HG03342 (cell line): ENCODE results near the gene CPN2.

ENCODE experiments used
- ATAC-seq: cut with Tn5 transposase; IDR thresholded peaks from one replicate; pipeline ENCODE4 v1.9.1; 2021; ENCODE audit warnings: mild to moderate bottlenecking, moderate library complexity; ENCODE audit not compliant: unreplicated experiment

CPN2 gene

GRCh38 chr3:194314388-194315068, 36.6 kb downstream of the CPN2 start:
- ATAC-seq = no peak

GRCh38 chr3:194313560-194314387, 37.4 kb downstream of the CPN2 start:
- ATAC-seq = no peak

GRCh38 chr3:194312743-194313281, 38.3 kb downstream of the CPN2 start:
- ATAC-seq = no peak

- no peak for ATAC-seq
These were observed 38.9 kb downstream of the CPN2 start for GRCh38 chr3:194312186-194312742.

GRCh38 chr3:194311000-194311399, 40.1 kb downstream of the CPN2 start:
- ATAC-seq = no peak

- ATAC-seq = no peak
These were observed 40.9 kb downstream of the CPN2 start for GRCh38 chr3:194310060-194310835.

- no peak for ATAC-seq
These were observed 42.3 kb downstream of the CPN2 start for GRCh38 chr3:194308601-194309449.

- ATAC-seq = no peak
These were observed 43.3 kb downstream of the CPN2 start for GRCh38 chr3:194307849-194308248.

GRCh38 chr3:194306771-194307640, 44.1 kb downstream of the CPN2 start:
- peak; percentile 48 for ATAC-seq

GRCh38 chr3:194306109-194306686, 44.9 kb downstream of the CPN2 start:
- ATAC-seq = peak; percentile 37

- ATAC-seq = no peak
These were observed 45.6 kb downstream of the CPN2 start for GRCh38 chr3:194305356-194306108.

GRCh38 chr3:194304186-194304917, 46.8 kb downstream of the CPN2 start:
- no peak for ATAC-seq

GRCh38 chr3:194303749-194304148, 47.4 kb downstream of the CPN2 start:
- no peak for ATAC-seq

- ATAC-seq = no peak
These were observed 49.4 kb downstream of the CPN2 start for GRCh38 chr3:194301730-194302129.

- no peak for ATAC-seq
These were observed 50.2 kb downstream of the CPN2 start for GRCh38 chr3:194300936-194301335.

GRCh38 chr3:194300382-194300758, 50.8 kb downstream of the CPN2 start:
- no peak for ATAC-seq
